Vagina (tissue), 2 donors: ENCODE measurements around the gene TOP2B. TPM values are rescaled to one million over a fixed set of nuclear protein-coding genes. Genes with fewer than 3 reads are reported as not detected.

ENCODE experiments used
- DNase-seq, 2 donors: peaks; one replicate each; pipeline ENCODE4 v3.0.0-alpha.2; 2017; ENCODE audit errors: extremely low spot score in 2 of 2
- H3K27ac ChIP-seq: fragments of 200-600 bp; sonication (generic); one replicate; pipeline ENCODE4 v1.5.1; 2019
- H3K27me3 ChIP-seq: fragments of 200-600 bp; sonication (generic); one replicate; pipeline ENCODE4 v1.5.1; 2019
- H3K36me3 ChIP-seq, 2 donors: fragments of 200-600 bp; sonication (generic); one replicate each; pipeline ENCODE4 v1.5.1; 2017 to 2019
- H3K4me1 ChIP-seq: fragments of 200-600 bp; sonication (generic); one replicate; pipeline ENCODE4 v1.5.1; 2019
- H3K4me3 ChIP-seq, 2 donors: fragments of 200-600 bp; sonication (generic); 1 replicate in 1 of 2; 2 replicates in 1 of 2; pipeline ENCODE4 v1.5.1; 2016 to 2019
- H3K9me3 ChIP-seq: fragments of 200-600 bp; sonication (generic); one replicate; pipeline ENCODE4 v1.5.1; 2019
- CTCF ChIP-seq, 3 experiments: fragments of 450-650 bp in 2 of 3; fragments of 200-600 bp in 1 of 3; sonication (generic) in 1 of 3; IDR thresholded peaks; one replicate each; pipeline ENCODE4 v1.5.1; 2017 to 2019; ENCODE audit warnings: antibody characterized with exemption in 3 of 3, mild to moderate bottlenecking in 2 of 3, moderate library complexity in 2 of 3
- POLR2A ChIP-seq, 2 donors: fragments of 450-650 bp; IDR thresholded peaks; one replicate each; pipeline ENCODE4 v1.6.1; 2017; ENCODE audit warnings: antibody characterized with exemption in 2 of 2, mild to moderate bottlenecking in 2 of 2, moderate library complexity in 2 of 2
- POLR2AphosphoS5 ChIP-seq, 2 donors: sonication (generic); formaldehyde crosslinking; IDR thresholded peaks; one replicate each; pipeline ENCODE4 v1.9.0; 2017; ENCODE audit warnings: antibody characterized with exemption in 2 of 2, mild to moderate bottlenecking in 2 of 2, low read depth in 1 of 2; ENCODE audit not compliant: insufficient read depth in 1 of 2
- intact Hi-C: fragments of 100-400 bp; cut with DNase I; formaldehyde crosslinking; loops from one replicate; pipeline ENCODE4 v1.15.1; 2023
- total RNA-seq: library from RNA; depleted of rRNA; stranded (reverse); fragments of >200 nt; gene quantifications from one replicate; pipeline ENCODE4 v1.2.3, GENCODE V29; 2016

The TOP2B gene
- total RNA-seq, 1 donor from 2014 or later: 88.1 TPM

DNA sequence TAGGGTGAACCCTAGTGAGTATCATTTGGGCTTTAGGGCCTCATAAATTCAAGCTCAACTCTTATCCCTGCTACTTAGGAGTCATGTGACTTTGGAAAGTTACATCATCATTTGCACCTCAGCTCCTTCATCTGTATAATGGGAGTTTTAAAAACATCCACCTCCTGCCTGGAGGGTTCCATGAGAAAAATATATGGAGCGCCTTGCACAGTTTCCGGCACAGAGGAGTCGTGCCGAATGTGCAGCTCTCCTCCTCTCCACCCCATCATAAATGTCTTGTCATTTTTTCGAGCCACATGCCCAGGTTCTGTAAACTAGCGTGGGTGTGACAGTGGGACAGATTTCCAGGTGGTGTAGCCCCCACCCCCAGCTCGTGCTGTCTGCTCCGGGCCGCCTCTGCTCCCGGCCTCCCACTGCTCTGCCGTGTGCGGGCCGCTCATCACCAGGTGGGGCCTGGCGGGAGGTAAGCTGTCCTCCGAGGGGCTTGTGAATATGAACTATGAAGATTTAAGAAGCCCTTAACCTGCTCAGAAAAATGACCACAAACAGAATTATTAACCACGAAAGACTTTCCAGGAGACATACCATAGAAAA lies 90.4 kb downstream of the TOP2B start:
- H3K4me1 ChIP-seq: peaks cover 8% of the 10 kb centered on the region
- no peak overlapping the region for H3K4me3 ChIP-seq
- H3K36me3 ChIP-seq: peaks cover 0 to 4% of the 10 kb centered on the region in 2 donors
- peak overlapping the region; percentile 31 for H3K27ac ChIP-seq
- H3K27me3 ChIP-seq: no peaks in the 10 kb centered on the region
- DNase-seq: peak in 1 of 2 donors; percentile 60
- intact Hi-C loops: no loop called here
- no peak for TF ChIP-seq POLR2AphosphoS5 (IDR thresholded peaks at IDR 0.05; ENCODE audit: insufficient read depth in 1 of 2, low read depth in 1 of 2)
- no peak for TF ChIP-seq CTCF (IDR thresholded peaks at IDR 0.05)
- TF ChIP-seq POLR2A (IDR thresholded peaks at IDR 0.05): no peak
- no peaks in the 10 kb centered on the region for H3K9me3 ChIP-seq

DNA sequence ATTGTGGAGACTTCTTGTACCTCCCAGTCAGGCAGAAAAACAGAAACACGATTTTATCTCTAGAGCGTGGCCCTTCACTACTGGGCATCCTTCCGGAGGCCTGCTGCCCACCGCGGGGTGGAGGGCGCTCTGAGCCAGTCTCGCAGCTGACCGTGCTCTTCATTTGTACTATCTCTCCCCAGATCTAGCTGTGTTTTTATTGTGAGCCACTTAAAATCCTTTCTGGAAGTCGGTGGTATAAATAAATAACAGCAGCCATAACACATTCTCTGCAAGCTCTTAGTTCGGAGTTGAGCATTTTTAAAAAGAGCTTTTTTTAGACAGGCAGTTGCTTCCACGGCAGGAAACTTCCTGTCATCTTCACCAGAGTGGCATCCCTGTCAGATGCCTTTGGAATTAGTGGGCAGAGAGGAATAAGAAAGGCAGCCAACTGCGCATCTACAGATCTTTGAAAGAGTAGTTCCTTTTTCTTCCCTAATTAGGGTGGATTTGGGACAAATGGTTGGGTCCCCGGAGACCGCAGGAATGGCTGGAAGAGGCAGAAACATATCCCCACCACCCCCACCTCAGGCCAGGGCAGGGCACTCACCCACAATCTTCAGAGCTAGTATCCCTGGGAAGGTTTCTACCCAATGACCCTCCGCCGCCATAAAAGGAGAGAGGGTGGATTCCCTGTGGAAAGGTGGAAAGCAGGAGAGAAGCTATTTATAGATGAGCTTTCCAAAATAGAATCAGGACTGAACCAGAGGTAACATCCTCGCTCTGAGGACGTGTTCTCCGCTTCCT lies 91.1 kb downstream of the TOP2B start:
- peaks cover 0 to 4% of the 10 kb centered on the region in 2 donors for H3K36me3 ChIP-seq
- H3K4me1 ChIP-seq: peaks cover 8% of the 10 kb centered on the region
- peak overlapping the region in 1 of 2 donors; percentile 22 for H3K4me3 ChIP-seq
- DNase-seq: peak in 1 of 2 donors; percentile 40
- no peak for TF ChIP-seq CTCF (IDR thresholded peaks at IDR 0.05)
- TF ChIP-seq POLR2AphosphoS5 (IDR thresholded peaks at IDR 0.05; ENCODE audit: insufficient read depth in 1 of 2, low read depth in 1 of 2): peak in 1 of 2 donors; percentile 27
- no peaks in the 10 kb centered on the region for H3K9me3 ChIP-seq
- intact Hi-C loops: no loop called here
- no peaks in the 10 kb centered on the region for H3K27me3 ChIP-seq
- H3K27ac ChIP-seq: peak overlapping the region; percentile 31

DNA sequence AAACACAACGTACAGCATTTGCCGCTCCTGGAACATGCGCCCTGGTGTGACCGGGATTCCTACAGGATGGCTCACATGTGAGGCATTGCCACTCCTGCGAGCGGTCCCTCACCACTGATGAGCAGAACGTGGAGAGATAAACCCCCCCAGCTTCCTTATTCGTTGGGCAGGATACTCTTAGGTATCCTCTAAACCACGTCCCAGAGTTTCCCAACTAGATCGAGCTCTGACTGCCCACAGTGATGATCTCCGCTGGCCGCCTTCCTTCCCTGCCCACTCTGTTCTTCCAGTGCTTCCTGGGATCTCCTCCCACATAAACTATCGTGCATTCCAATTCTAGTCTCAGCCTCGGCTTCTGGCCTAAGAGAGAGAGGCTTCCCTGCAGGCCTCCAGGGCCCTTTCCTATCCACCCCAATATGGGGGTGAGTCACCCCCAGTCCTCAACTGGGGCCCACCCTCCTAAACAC lies 91.8 kb downstream of the TOP2B start:
- Histone ChIP-seq H3K4me1 (peaks cover 8% of the 10 kb centered on the region), H3K36me3 (peaks cover 0 to 4% of the 10 kb centered on the region in 2 donors)
- intact Hi-C loops: no loop called here

GRCh38 chr3:25572336-25572735 lies 92.4 kb downstream of the TOP2B start:
- TF ChIP-seq CTCF (IDR thresholded peaks at IDR 0.05) (no peak), POLR2AphosphoS5 (IDR thresholded peaks at IDR 0.05; ENCODE audit: insufficient read depth in 1 of 2, low read depth in 1 of 2) (no peak), POLR2A (IDR thresholded peaks at IDR 0.05) (no peak)
- no peak for DNase-seq
- H3K27me3 ChIP-seq: no peaks in the 10 kb centered on the region
- intact Hi-C loops: no loop called here
- no peak overlapping the region for H3K4me3 ChIP-seq
- peaks cover 8% of the 10 kb centered on the region for H3K4me1 ChIP-seq
- peaks cover 0 to 4% of the 10 kb centered on the region in 2 donors for H3K36me3 ChIP-seq
- no peaks in the 10 kb centered on the region for H3K9me3 ChIP-seq
- H3K27ac ChIP-seq: no peak overlapping the region

More for the DNA sequence above, 91.8 kb downstream of the TOP2B start:
- TF ChIP-seq POLR2A (IDR thresholded peaks at IDR 0.05) (no peak), POLR2AphosphoS5 (IDR thresholded peaks at IDR 0.05; ENCODE audit: insufficient read depth in 1 of 2, low read depth in 1 of 2) (no peak), CTCF (IDR thresholded peaks at IDR 0.05) (no peak)
- no peaks in the 10 kb centered on the region for H3K27me3 ChIP-seq
- peak overlapping the region in 1 of 2 donors; percentile 22 for H3K4me3 ChIP-seq
- peak overlapping the region; percentile 31 for H3K27ac ChIP-seq
- no peaks in the 10 kb centered on the region for H3K9me3 ChIP-seq
- DNase-seq: peak in 1 of 2 donors; percentile 84

GRCh38 chr3:25571285-25571684 lies 93.4 kb downstream of the TOP2B start:
- intact Hi-C loops: no loop called here
- Histone ChIP-seq H3K4me3 (no peak overlapping the region), H3K36me3 (peaks cover 0 to 4% of the 10 kb centered on the region in 2 donors), H3K9me3 (no peaks in the 10 kb centered on the region), H3K27me3 (no peaks in the 10 kb centered on the region), H3K4me1 (peaks cover 8% of the 10 kb centered on the region), H3K27ac (no peak overlapping the region)
- no peak for TF ChIP-seq POLR2AphosphoS5 (IDR thresholded peaks at IDR 0.05; ENCODE audit: insufficient read depth in 1 of 2, low read depth in 1 of 2)
- no peak for TF ChIP-seq POLR2A (IDR thresholded peaks at IDR 0.05)
- no peak for TF ChIP-seq CTCF (IDR thresholded peaks at IDR 0.05)
- DNase-seq: no peak
